MM.1S (cell line): ENCODE results near the gene PROC.

ENCODE experiments used
- CTCF ChIP-seq: fragments of 300-600 bp; sonication (generic); IDR thresholded peaks from 2 replicates; pipeline ENCODE4 v1.5.1; 2016; ENCODE audit warnings: antibody characterized with exemption, low read length, mixed read lengths
- EZH2 ChIP-seq: fragments of 300-600 bp; sonication (generic); optimal IDR thresholded peaks from 2 replicates; pipeline ENCODE3; 2017; ENCODE audit warnings: low read depth, mild to moderate bottlenecking, antibody characterized with exemption, low read length, mixed read lengths
- EZH2phosphoT487 ChIP-seq: fragments of 300-600 bp; sonication (generic); IDR thresholded peaks from 2 replicates; pipeline ENCODE4 v1.6.1; 2018; ENCODE audit warnings: antibody characterized with exemption, low read length

GRCh38 chr2:127419448-127420038, 1.3 kb downstream of the PROC start:
- TF ChIP-seq CTCF (no peak), EZH2phosphoT487 (no peak), EZH2 (no peak)
